GM18519 (cell line): Measurements from ENCODE around the gene NPY2R.

Experiments
- ATAC-seq: cut with Tn5 transposase; IDR thresholded peaks from one replicate; pipeline ENCODE4 v1.9.1; 2021; ENCODE audit warnings: mild to moderate bottlenecking, moderate library complexity; ENCODE audit not compliant: unreplicated experiment, low FRiP score

Gene NPY2R, protein sequence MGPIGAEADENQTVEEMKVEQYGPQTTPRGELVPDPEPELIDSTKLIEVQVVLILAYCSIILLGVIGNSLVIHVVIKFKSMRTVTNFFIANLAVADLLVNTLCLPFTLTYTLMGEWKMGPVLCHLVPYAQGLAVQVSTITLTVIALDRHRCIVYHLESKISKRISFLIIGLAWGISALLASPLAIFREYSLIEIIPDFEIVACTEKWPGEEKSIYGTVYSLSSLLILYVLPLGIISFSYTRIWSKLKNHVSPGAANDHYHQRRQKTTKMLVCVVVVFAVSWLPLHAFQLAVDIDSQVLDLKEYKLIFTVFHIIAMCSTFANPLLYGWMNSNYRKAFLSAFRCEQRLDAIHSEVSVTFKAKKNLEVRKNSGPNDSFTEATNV

DNA sequence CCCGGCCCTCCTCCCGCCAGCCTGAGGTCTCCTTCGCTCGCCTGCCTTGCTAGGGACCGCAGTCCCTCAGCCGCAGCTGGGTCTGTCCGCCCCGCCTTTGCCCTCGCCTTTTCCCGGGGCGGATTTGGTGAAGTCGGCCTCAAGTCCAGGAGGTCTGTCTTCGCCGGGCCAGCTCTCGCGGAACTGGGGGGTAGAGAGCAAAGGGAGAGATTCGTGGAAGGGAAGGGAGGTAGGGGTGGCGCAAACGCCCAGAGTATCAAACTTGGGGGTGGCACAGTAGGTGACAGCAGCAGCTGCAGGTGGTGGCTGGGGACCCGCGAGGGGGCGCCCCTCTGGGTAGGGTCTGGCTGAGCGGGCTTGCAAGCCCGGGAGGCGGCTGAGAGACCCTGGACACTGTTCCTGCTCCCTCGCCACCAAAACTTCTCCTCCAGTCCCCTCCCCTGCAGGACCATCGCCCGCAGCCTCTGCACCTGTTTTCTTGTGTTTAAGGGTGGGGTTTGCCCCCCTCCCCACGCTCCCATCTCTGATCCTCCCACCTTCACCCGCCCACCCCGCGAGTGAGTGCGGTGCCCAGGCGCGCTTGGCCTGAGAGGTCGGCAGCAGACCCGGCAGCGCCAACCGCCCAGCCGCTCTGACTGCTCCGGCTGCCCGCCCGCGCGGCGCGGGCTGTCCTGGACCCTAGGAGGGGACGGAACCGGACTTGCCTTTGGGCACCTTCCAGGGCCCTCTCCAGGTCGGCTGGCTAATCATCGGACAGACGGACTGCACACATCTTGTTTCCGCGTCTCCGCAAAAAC is at the start of gene NPY2R:
Gene NPY2R, plus strand, starts transcription at position 379 of the 797 bp plus-strand sequence. CDS start 5,304 bp downstream, outside the sequence.
- ATAC-seq, result no peak

DNA sequence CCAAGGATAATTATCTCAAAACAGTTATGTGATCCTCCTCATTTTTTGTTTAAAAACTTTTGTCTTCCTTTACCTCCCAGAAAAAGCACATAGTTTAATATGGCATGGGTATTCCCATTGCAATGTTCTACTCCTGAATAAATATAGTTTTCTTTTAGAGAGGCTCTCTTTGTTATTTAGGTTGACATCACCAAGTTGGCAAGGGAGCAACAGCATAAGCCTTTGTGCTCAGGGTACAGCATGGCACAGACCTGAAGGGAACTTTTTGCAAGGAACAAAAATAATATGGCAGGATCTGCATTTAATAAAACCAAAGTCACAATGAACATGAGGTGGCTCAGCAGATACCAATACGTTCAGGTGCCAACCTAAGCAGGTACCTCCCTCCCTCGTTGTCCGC is 47.1 kb upstream of the NPY2R start:
- no peak for ATAC-seq

DNA sequence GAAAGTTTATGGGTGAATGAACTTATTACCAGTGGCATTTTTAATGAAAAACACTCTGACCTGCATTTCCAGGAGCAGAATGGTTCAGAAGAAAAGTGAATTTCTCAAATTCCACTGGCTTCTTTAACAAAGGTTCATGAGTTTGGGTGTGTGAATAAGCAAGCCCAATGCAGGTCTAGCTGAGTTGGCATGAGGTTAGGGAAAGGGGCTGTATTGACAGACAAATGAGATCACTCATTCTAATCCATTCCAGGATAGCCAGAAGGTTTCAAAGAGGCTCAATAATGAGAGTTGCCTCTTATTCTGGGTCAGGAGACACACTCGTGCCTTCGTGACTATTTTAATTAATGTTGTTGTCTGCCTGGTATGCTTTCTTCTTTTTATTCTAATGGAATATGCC is 43.7 kb upstream of the NPY2R start:
- no peak for ATAC-seq

DNA sequence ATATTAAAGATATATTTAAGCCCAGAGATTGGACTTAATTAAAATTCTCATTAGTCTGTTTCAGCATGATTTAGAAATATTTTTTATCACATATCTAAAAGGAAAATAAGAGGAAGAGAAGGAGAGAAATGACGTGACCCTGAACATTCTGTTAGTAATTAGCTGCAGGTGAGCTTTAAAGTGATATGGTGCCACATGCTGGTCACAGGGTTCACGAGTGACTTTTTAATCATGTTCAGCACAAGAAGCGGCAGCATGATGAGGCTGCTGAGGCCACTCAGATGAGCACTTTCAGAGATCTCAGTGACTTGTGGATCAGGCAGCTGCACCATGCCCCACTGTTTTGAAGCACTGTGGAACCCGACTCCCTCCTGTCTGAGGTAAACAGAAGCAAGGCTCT is 37.9 kb upstream of the NPY2R start:
- ATAC-seq, result no peak

DNA sequence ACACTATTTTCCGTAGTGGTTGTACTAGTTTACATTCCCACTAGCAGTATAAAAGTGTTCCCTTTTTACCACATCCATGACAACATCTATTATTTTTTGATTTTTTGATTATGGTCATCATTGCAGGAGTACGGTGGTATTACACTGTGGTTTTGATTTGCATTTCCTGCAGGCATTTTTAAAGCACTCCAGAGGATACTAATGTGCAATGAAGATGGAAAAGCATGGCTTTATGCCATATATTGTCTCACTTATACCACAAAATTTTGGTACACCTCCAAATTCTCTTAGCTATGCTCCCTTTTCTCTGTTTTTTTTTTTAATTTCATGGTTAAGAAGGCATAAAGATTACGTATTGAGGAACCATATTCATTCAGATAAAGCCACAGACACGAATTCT is 35.1 kb upstream of the NPY2R start:
- no peak for ATAC-seq

DNA sequence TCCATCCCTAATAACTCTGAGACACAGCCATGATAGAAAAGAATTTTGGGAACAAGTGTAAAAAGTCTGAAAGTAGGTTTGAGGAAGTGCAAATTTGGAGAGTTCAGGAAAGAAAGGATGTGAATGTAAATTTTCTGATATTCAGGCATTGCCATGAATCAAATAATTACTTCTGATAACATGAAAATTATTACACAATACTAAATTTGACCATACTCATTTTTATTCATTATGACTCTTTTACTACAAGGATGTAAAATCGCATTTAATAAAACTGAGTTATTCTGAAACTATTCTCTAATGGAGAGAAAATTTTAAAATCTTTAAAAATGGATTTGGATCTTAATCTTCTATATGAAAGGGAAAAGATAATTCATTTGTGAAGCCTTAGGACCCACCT is 33.8 kb upstream of the NPY2R start:
- no peak for ATAC-seq

DNA sequence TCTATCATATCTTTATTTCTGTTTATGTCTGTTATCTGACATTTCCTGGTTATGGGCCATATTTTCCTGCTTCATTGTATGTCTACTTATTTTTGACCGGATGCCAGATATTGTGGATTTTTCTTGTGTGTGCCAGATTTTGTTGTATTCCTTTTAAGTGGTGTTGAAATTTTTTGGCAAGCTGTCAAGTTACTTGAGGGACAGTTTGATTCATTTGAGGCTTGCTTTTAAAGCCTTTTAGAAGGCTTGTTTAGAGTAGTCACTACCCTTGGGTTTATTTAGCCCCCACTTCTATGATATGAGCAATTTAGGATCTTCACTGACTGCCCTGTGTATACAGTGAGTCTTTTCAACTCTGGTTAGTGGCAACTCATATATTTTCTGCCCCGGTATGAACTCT is 29.2 kb upstream of the NPY2R start:
- ATAC-seq, result no peak

DNA sequence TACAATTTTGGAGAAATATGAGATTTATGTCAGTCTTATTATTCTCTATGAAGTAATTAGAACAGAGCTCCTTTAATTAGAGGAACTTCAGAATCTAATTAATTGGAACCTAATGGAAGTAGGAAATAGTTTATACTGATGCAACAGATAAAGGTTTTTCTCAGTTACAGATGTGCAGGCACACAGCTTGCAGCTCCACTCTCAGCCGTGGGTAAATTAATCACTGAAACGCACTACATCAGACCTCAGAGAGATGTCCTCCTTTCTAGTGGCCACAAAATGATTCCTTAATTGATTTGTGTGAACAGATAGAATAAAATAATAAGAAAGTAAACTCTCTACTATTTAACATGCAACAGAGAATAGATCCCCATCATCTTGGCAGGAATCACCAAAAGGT is 21.5 kb upstream of the NPY2R start:
- no peak for ATAC-seq

DNA sequence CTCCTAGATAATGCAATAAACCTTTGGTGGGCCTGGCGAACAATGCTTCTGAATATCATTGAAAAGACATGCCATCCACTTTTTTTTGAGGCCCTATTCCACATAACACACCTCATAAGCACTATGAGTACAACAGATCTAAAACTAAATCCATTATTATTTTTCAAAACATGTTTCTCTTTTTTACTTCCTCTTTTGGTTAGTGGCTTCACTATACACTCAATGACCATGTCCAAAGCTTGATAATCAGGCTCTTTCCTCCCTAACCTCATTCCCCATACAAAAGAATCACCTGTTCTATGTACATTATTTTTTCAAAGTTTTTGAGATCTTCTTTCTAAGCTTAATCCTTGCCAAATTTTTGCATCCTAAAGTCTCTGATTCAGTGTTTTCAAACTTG is 20.4 kb upstream of the NPY2R start:
- no peak for ATAC-seq

DNA sequence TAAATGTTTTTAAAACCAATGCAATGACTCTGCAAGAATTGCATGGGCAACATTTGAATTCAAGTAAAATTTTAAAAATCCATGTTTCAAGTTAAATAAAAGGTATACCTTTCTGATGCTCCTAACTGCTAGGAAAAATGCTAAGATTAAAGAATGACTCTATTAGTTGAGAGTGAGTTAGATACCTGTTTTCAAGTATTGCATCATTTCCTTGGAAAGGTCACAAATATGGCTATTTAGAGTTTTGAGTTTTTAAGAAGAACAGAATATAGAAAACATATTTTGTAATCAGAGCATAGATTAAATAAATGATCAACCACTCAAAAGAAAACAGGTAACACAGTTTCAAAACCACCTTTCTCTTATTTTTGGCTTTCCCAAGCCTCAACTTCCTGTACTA is 18.3 kb upstream of the NPY2R start:
- no peak for ATAC-seq

DNA sequence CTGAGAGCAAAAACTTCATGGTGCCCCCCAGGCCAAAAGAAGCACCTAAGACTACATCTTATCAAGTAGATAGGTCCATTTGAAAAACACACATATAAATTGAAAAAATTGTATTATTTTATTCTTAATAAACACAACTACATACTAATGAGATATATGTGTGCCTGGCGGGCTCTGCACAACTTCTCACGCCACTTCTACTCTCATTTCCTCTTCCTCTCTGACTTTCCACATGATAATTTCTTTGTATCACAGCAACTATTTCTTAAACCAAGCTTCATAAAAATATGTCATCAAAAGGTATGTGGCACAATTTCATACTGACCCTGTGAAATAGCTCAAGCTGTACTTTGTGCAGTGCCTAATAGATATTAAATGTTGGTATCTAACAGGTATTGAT is 10.7 kb upstream of the NPY2R start:
- ATAC-seq, result no peak

DNA sequence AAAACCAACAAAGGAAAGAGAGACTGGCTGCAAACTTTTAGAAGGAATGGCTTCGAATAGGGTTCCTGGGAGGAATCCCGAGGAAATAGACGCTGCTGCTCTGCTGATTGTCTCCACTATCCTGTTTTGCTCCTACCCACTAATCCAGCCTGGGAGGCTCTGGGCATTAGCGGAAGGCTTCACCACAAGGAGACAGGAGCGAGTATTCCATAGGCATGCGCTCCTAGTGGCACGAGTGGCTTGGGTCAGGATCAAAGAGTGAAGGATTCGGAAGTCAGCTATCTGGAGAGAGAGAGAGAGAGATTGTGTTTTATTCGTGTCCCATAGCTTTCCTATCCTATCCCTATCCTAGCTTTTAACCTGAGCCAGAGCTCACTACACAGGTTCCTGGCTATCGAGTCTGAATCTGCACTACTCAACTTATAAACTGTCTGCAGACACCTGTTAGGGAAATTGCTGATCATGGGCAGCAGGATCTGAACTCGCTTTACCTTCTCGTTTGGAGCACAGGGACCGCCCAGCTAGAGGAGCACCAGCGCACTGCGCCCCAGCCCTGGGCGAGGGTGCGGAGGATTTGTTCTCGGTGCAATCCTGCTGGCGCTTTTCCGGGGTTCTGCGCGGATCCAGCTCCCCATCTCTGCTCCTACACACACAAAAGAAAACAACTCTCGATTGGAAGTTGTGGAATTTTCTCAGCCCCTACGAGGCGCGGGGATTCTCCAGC is 740 bp upstream of the NPY2R start:
- no peak for ATAC-seq

DNA sequence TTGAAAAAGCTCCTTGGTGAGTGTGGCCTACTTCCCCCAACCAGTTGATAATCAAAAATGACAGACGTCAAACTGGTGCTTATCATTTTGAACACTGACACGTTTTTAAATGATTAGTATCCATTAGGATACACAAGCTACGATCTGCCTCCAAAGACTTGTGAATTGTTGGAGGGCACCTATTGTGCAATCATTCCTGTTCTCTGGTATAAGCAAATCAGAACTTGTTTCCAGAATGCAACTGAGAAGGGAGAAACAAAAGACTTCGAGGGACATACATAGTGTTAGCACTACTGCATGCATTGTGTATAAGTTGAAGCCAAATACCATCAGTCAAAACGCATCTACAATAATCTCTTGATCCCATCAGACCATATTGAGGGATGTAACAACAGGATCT is 11.6 kb downstream of the NPY2R start:
- ATAC-seq, result no peak

DNA sequence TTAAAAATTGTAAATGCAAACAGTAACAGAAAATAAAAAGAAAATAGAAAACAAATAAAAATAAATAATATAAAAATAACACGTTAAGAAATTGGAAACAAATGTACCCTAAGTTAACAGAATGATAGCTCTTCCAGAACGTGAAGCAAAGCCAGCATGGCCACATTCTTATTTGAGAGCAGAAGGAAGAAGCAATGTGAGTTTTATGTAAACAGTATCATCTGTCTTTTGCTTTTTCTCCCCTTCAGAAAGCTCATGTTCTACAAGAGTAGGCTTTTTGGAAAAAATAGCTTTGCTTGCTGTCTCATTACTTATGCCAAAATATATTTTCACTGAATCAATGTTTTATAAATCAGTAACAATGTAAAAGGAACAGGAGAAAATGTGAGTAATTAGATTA is 18.7 kb downstream of the NPY2R start:
- ATAC-seq, result no peak

DNA sequence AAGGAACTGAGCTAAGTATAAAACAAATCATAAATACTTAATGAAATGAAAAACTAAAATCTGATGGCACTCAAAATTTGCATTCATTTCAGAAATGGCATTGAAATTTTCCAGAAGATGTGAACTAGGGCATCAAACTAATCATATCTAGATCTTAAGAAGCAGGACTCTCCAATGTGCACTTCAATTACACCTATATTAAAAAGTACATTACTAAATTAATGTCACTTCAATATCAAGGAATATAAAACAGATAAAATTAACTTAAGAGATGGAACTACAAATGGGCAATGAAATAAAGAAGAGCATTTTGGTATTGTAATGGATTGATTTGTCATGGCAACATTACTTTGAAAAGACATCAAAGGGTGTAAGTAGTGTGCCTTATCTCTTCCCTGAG is 20.3 kb downstream of the NPY2R start:
- no peak for ATAC-seq

DNA sequence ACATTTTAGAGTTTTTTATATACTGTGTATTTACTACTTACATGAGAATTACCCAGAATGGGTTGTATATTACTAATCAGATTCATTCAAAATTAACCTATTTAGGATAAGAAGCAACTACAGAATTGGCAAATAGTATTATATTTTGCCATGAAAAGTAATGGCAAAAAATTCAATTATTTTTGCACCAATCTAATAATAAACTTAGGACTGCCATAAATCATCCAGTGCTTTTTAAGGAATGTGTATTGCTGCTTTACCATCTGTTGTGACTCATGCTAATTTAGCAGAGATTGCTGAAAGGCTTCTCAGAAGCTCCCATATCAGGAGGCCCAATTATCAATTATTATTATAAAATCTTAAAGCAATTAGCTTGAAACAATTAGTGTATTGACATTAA is 24.0 kb downstream of the NPY2R start:
- ATAC-seq, result no peak

DNA sequence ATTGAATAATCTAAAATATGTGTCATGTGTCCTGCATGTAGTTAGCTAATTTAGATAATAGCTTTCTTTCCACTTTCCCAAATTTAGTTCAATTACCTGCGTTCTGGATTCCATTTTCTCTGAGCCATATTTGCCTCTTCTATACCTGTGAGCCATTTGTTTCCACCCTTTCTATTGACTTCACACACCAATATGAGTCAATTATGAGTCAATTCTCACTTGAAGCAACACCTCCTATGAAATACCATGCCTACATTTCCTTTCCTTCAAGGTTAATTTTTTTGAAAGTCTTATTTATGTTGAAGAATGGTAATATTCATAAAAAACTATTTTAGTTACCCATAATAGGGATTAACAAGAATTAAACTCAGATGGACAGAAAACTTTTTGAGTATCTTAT is 25.8 kb downstream of the NPY2R start:
- no peak for ATAC-seq

DNA sequence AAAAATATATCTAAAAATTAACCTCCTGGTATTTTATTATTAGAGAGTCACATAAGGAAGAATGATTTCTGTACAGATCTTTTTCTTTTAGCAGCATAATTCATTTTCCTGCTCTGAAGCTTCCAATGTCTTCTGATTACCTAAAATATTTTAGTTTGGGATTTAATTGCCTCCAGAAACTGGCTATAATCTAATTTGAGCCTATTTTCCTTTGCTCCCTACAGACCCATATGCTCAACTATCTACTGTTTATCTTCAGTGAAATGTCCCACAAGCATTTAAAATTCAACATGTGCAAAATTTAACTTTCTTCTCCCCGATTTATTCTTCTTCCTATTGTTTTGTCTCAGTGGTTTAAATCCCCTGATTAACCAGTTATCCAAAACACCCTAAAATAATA is 29.1 kb downstream of the NPY2R start:
- ATAC-seq, result no peak

DNA sequence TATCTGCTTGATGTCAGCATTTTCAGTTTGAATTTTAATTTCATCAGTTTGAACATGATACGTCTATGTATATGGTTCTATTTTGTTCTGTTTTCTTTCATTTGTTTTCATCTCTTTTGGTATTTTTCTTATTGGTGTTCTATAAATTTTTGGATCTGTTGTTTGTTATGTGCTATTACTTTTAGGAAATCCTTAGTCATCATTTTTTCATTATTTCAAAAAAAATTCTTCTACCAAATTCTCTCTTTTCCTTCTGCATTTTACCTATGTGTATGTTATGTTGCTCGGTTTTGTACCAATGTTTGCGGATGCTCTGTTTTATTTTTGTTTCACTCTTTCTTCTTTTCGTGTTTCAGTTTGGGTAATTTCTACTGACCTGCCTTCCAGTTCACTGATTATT is 32.8 kb downstream of the NPY2R start:
- ATAC-seq, result no peak

DNA sequence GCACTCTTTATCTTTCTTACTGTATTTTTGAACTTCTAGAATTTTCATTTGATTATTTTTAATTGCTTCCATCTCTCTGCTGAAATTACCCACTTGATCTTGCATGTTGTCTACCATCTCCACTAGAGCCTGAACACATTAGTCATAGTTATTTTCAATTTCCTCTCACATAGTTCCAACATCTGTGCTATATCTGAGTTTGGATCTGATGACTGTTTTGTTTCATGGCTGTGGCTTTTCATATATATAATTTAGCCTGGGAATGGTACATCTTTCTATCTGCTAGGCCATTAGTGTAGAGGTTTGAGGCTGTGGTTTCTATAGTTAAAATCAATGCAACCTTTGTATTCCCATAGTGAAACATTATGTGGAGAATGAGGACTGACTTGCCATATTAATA is 33.2 kb downstream of the NPY2R start:
- no peak for ATAC-seq

DNA sequence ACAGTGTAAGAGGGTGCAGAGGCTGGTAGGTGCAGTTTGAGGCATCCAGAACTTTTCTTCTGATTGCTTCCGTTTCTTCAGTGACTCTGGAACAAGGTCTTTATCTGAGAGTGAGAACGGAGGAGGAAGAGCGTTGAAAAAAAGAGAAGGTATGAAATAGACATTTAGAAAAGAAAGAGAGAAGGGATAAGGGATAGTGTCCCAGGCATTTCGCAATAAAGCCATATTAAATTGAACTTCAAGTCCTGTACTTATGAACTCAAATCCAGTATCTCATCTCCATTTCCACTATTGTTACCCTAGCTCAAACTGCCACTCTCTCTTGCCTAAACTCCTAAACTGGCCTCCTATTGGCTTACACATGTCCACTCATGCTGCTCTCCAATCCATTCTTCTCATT is 36.7 kb downstream of the NPY2R start:
- no peak for ATAC-seq
